ENCODE results near the gene LAIR2.

The LAIR2 gene

GRCh38 chr19:54518844-54519243 lies 16.2 kb downstream of the LAIR2 start:
- Histone ChIP-seq H3K27me3 (replicated peaks) (no peaks in the 10 kb centered on the region), H3K36me3 (replicated peaks) (no peaks in the 10 kb centered on the region), H3K27ac (no peak overlapping the region), H3K4me3 (ENCODE audit: low read depth, low read length) (no peak overlapping the region)
- no peak for DNase-seq
- TF ChIP-seq CTCF (IDR thresholded peaks at IDR 0.05; ENCODE audit: low read depth, low read length, missing control alignments): no peak
- in situ Hi-C loops (cut with HindIII; ENCODE audit: low pct_ligation_motif_present, low sequenced_read_pairs): no loop called here

GRCh38 chr19:54521022-54521859 lies 18.6 kb downstream of the LAIR2 start:
- Histone ChIP-seq H3K4me3 (ENCODE audit: low read depth, low read length) (no peak overlapping the region), H3K27ac (no peak overlapping the region), H3K36me3 (replicated peaks) (no peaks in the 10 kb centered on the region), H3K27me3 (replicated peaks) (no peaks in the 10 kb centered on the region)
- no peak for DNase-seq
- TF ChIP-seq CTCF (IDR thresholded peaks at IDR 0.05; ENCODE audit: low read depth, low read length, missing control alignments): no peak
- in situ Hi-C loops (cut with HindIII; ENCODE audit: low pct_ligation_motif_present, low sequenced_read_pairs): no loop called here

GRCh38 chr19:54521860-54522513 lies 19.4 kb downstream of the LAIR2 start:
- no peak overlapping the region for H3K27ac ChIP-seq
- H3K4me3 ChIP-seq (ENCODE audit: low read depth, low read length): no peak overlapping the region
- H3K27me3 ChIP-seq (replicated peaks): no peaks in the 10 kb centered on the region
- no peak for TF ChIP-seq CTCF (IDR thresholded peaks at IDR 0.05; ENCODE audit: low read depth, low read length, missing control alignments)
- H3K36me3 ChIP-seq (replicated peaks): no peaks in the 10 kb centered on the region
- in situ Hi-C loops (cut with HindIII; ENCODE audit: low pct_ligation_motif_present, low sequenced_read_pairs): no loop called here
- no peak for DNase-seq

- H3K36me3 ChIP-seq (replicated peaks): no peaks in the 10 kb centered on the region
- DNase-seq: peak; percentile 3
- no peak overlapping the region for H3K27ac ChIP-seq
- in situ Hi-C loops (cut with HindIII; ENCODE audit: low pct_ligation_motif_present, low sequenced_read_pairs): no loop called here
- H3K4me3 ChIP-seq (ENCODE audit: low read depth, low read length): no peak overlapping the region
- TF ChIP-seq CTCF (IDR thresholded peaks at IDR 0.05; ENCODE audit: low read depth, low read length, missing control alignments): no peak
- H3K27me3 ChIP-seq (replicated peaks): no peaks in the 10 kb centered on the region
Measured at GRCh38 chr19:54523403-54523802, 20.8 kb downstream of the LAIR2 start.

- no peaks in the 10 kb centered on the region for H3K27me3 ChIP-seq (replicated peaks)
- H3K4me3 ChIP-seq (ENCODE audit: low read depth, low read length): no peak overlapping the region
- H3K36me3 ChIP-seq (replicated peaks): no peaks in the 10 kb centered on the region
- no peak for DNase-seq
- in situ Hi-C loops (cut with HindIII; ENCODE audit: low pct_ligation_motif_present, low sequenced_read_pairs): no loop called here
- no peak overlapping the region for H3K27ac ChIP-seq
- no peak for TF ChIP-seq CTCF (IDR thresholded peaks at IDR 0.05; ENCODE audit: low read depth, low read length, missing control alignments)
Measured at GRCh38 chr19:54525636-54526035, 23.0 kb downstream of the LAIR2 start.

All from brain microvascular endothelial cell (primary cell).